Neuronal stem cell (in vitro differentiated cells): ENCODE results near the gene SNX30.

ENCODE experiments used
- DNase-seq: peaks from one replicate; pipeline ENCODE4 v3.0.0-alpha.2; 2013; ENCODE audit warnings: low spot score
- H2AFZ ChIP-seq: one replicate; pipeline ENCODE4 v1.6.1; 2013; ENCODE audit warnings: mild to moderate bottlenecking, low read length, inconsistent platforms
- H2AK5ac ChIP-seq: 2 replicates; pipeline ENCODE4 v1.6.1; 2013; ENCODE audit warnings: low read depth, mild to moderate bottlenecking, inconsistent platforms, low read length, moderate library complexity, mixed read lengths
- H2BK120ac ChIP-seq: 2 replicates; pipeline ENCODE4 v1.6.1; 2013; ENCODE audit warnings: low read depth, mild to moderate bottlenecking, inconsistent platforms, low read length, moderate library complexity, mixed read lengths
- H2BK12ac ChIP-seq: one replicate; pipeline ENCODE4 v1.6.1; 2013; ENCODE audit warnings: low read length, inconsistent platforms
- H2BK15ac ChIP-seq: 2 replicates; pipeline ENCODE4 v1.6.1; 2013; ENCODE audit warnings: mild to moderate bottlenecking, low read length, inconsistent platforms, mixed read lengths
- H2BK5ac ChIP-seq: one replicate; pipeline ENCODE4 v1.6.1; 2013; ENCODE audit warnings: inconsistent platforms, mild to moderate bottlenecking, low read length, moderate library complexity
- H3K14ac ChIP-seq: one replicate; pipeline ENCODE4 v1.6.1; 2013; ENCODE audit warnings: low read length, inconsistent platforms
- H3K18ac ChIP-seq: 2 replicates; pipeline ENCODE4 v1.6.1; 2013; ENCODE audit warnings: low read length, inconsistent platforms
- H3K23ac ChIP-seq: 2 replicates; pipeline ENCODE4 v1.6.1; 2013; ENCODE audit warnings: low read depth, mild to moderate bottlenecking, mixed read lengths, low read length, inconsistent platforms; ENCODE audit not compliant: poor library complexity
- H3K27ac ChIP-seq: replicated peaks from 3 replicates; pipeline ENCODE4 v1.5.1; 2013; ENCODE audit warnings: low read length, inconsistent platforms
- H3K27me3 ChIP-seq, 3 experiments: 2 replicates each; pipeline ENCODE4 v1.6.1; 2013; ENCODE audit warnings: low read length in 3 of 3, mild to moderate bottlenecking in 2 of 3, inconsistent platforms in 1 of 3, low read depth in 1 of 3, mixed read lengths in 1 of 3, moderate library complexity in 1 of 3; ENCODE audit not compliant: control insufficient read depth in 3 of 3, insufficient read depth in 3 of 3
- H3K36me3 ChIP-seq, 2 donors: replicated peaks in 1 of 2; 2 replicates each; pipeline ENCODE4 v1.6.1; 2013; ENCODE audit warnings: low read length in 2 of 2; ENCODE audit not compliant: control insufficient read depth in 2 of 2, insufficient read depth in 2 of 2
- H3K4ac ChIP-seq: 2 replicates; pipeline ENCODE4 v1.6.1; 2013; ENCODE audit warnings: inconsistent platforms, mild to moderate bottlenecking, low read length, moderate library complexity
- H3K4me1 ChIP-seq, 2 donors: 1 replicate in 1 of 2; 2 replicates in 1 of 2; pipeline ENCODE4 v1.6.1; 2013; ENCODE audit warnings: low read length in 2 of 2, low read depth in 1 of 2; ENCODE audit not compliant: control insufficient read depth in 2 of 2, insufficient read depth in 1 of 2
- H3K4me2 ChIP-seq: one replicate; pipeline ENCODE4 v1.6.1; 2013; ENCODE audit warnings: mild to moderate bottlenecking, low read length, inconsistent platforms; ENCODE audit not compliant: insufficient read depth, poor library complexity, severe bottlenecking
- H3K4me3 ChIP-seq, 2 donors: 2 replicates each; pipeline ENCODE4 v1.5.1; 2013; ENCODE audit warnings: low read length in 2 of 2, mild to moderate bottlenecking in 2 of 2, inconsistent platforms in 1 of 2, moderate library complexity in 1 of 2
- H3K79me1 ChIP-seq: one replicate; pipeline ENCODE4 v1.6.1; 2013; ENCODE audit warnings: low read depth, mild to moderate bottlenecking, inconsistent platforms, low read length, moderate library complexity
- H3K9ac ChIP-seq: one replicate; pipeline ENCODE4 v1.6.1; 2013; ENCODE audit warnings: mild to moderate bottlenecking, low read depth, low read length, inconsistent platforms; ENCODE audit not compliant: poor library complexity
- H3K9me3 ChIP-seq, 2 donors: replicated peaks in 1 of 2; 2 replicates each; pipeline versions ENCODE3 to v1.6.1; 2013; ENCODE audit warnings: low read length in 2 of 2, mild to moderate bottlenecking in 2 of 2, inconsistent platforms in 1 of 2, low read depth in 1 of 2, mixed read lengths in 1 of 2, moderate library complexity in 1 of 2; ENCODE audit not compliant: control insufficient read depth in 2 of 2, insufficient read depth in 1 of 2
- H4K8ac ChIP-seq: one replicate; pipeline ENCODE4 v1.6.1; 2013; ENCODE audit warnings: low read depth, mild to moderate bottlenecking, inconsistent platforms, low read length, moderate library complexity
- H4K91ac ChIP-seq: one replicate; pipeline ENCODE4 v1.6.1; 2013; ENCODE audit warnings: low read length, low read depth, mild to moderate bottlenecking, inconsistent platforms; ENCODE audit not compliant: poor library complexity
- WGBS, 2 donors: extraction: QIAGEN DNeasy Blood & Tissue Kit; methylation state at CpG; one replicate each; pipeline ENCODE4 v1.1.7; 2013; ENCODE audit warnings: missing lambda C conversion rate in 2 of 2, mixed read lengths in 1 of 2; ENCODE audit not compliant: insufficient read length in 2 of 2, insufficient replicate concordance in 1 of 2; ENCODE audit errors: extremely low coverage in 2 of 2; 5-methylcytosine and 5-hydroxymethylcytosine counted together

The SNX30 gene

DNA sequence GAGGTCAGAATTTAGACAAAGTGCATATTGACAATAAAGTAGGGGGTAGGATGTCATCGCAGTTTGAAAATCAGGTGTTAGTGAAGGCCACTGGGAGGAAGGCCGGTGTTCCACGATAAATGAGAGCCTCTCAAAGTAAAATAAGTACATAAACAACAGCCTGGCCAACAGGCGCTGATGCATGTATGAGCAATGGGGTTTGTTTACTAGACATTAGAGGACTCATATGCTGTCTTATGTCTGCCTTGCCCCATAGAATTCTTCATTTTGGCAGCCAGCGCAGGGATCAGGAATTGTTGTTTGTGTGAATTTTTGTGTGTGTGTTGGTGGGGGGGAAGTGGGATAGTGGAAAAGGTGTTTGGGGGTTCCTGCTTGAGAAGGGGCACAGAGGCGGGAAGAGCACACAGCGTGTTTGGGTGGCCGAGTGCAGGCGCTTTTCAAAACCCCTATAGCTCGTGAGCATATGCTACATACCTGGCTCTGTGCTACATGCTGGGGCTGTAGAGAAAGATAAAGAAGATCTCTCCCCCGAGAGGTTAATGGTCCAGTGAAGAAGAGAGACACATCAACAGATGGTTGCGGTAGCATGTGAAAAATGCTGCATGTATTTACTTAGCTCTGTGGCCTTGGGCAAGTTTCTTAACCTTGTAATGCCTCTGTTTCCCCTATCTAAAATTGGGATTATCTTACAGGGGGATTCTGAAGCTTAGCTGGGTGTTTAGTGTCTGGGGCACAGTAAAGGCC is 11.5 kb downstream of the SNX30 start:
- H2AFZ ChIP-seq = no peak overlapping the region
- no peak overlapping the region for H3K9ac ChIP-seq
- no peak overlapping the region for H2BK5ac ChIP-seq
- no peaks in the 10 kb centered on the region for H3K36me3 ChIP-seq
- no peak overlapping the region for H4K91ac ChIP-seq
- H2BK120ac ChIP-seq = no peak overlapping the region
- H3K4ac ChIP-seq = no peak overlapping the region
- DNase-seq = no peak
- H3K27me3 ChIP-seq = no peaks in the 10 kb centered on the region
- no peak overlapping the region for H4K8ac ChIP-seq
- peaks cover 0 to 6% of the 10 kb centered on the region in 2 donors for H3K4me1 ChIP-seq
- no peak overlapping the region for H3K18ac ChIP-seq
- H2BK12ac ChIP-seq = no peak overlapping the region
- H3K79me1 ChIP-seq = peaks cover 2% of the 10 kb centered on the region
- H3K4me3 ChIP-seq = no peak overlapping the region
- no peak overlapping the region for H3K4me2 ChIP-seq
- H3K14ac ChIP-seq = no peak overlapping the region
- no peak overlapping the region for H2BK15ac ChIP-seq
- no peak overlapping the region for H3K27ac ChIP-seq
- WGBS, 2 donors = no CpG with 5 or more reads among the region's 12 CpGs
- H2AK5ac ChIP-seq = no peak overlapping the region
- H3K23ac ChIP-seq = no peak overlapping the region
- peaks cover 0 to 9% of the 10 kb centered on the region in 2 donors for H3K9me3 ChIP-seq

- WGBS, 2 donors = no CpG with 5 or more reads among the region's 13 CpGs
- Histone ChIP-seq H3K4ac (no peak overlapping the region), H3K36me3 (peaks cover 0 to 2% of the 10 kb centered on the region in 2 donors)
Observed at GRCh38 chr9:112762726-112763518, 12.4 kb downstream of the SNX30 start.

GRCh38 chr9:112764344-112764743 is 13.8 kb downstream of the SNX30 start:
- no peak overlapping the region for H2AK5ac ChIP-seq
- no peak overlapping the region for H3K27ac ChIP-seq

More at GRCh38 chr9:112762726-112763518, 12.4 kb downstream of the SNX30 start:
- H3K18ac ChIP-seq = no peak overlapping the region
- H2AK5ac ChIP-seq = no peak overlapping the region
- H3K27ac ChIP-seq = no peak overlapping the region
- H3K9ac ChIP-seq = no peak overlapping the region
- H3K79me1 ChIP-seq = peaks cover 2% of the 10 kb centered on the region
- peaks cover 0 to 6% of the 10 kb centered on the region in 2 donors for H3K4me1 ChIP-seq
- no peak overlapping the region for H2AFZ ChIP-seq
- H4K8ac ChIP-seq = no peak overlapping the region
- no peak overlapping the region for H2BK5ac ChIP-seq
- no peak overlapping the region for H2BK15ac ChIP-seq
- no peaks in the 10 kb centered on the region for H3K27me3 ChIP-seq
- no peak for DNase-seq
- no peak overlapping the region for H2BK120ac ChIP-seq
- no peak overlapping the region for H4K91ac ChIP-seq
- H2BK12ac ChIP-seq = no peak overlapping the region
- no peak overlapping the region for H3K23ac ChIP-seq
- H3K14ac ChIP-seq = no peak overlapping the region
- peaks cover 0 to 9% of the 10 kb centered on the region in 2 donors for H3K9me3 ChIP-seq
- H3K4me2 ChIP-seq = no peak overlapping the region
- no peak overlapping the region for H3K4me3 ChIP-seq

DNA sequence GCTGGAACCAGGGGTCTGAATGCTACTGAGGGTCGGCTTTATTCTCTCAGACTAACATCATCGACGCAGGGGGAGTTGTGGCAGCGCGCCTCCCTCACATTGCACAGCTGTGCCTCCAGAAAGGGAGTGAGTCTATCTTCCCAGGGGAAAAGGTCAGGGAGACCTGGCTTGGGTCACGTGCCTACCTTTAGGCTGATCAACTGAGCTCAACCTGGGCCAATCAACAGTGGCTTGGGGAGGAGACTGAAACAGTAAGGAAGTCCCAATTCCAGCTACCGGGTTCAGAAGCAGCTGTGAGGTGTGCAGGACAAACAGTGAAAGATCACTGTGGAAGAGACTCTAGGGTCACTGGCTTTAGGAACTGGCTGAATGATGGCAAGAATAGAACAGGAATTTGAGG is 14.3 kb downstream of the SNX30 start:
- H2BK12ac ChIP-seq = no peak overlapping the region
- H3K4ac ChIP-seq = no peak overlapping the region
- H3K27ac ChIP-seq = peak overlapping the region; percentile 5
- H2BK5ac ChIP-seq = no peak overlapping the region
- H2AK5ac ChIP-seq = no peak overlapping the region
- peaks cover 0 to 5% of the 10 kb centered on the region in 2 donors for H3K36me3 ChIP-seq
- peaks cover 0 to 6% of the 10 kb centered on the region in 2 donors for H3K4me1 ChIP-seq
- WGBS, 2 donors = no CpG with 5 or more reads among the region's 7 CpGs
- H3K23ac ChIP-seq = no peak overlapping the region
- H4K91ac ChIP-seq = no peak overlapping the region
- no peak overlapping the region for H4K8ac ChIP-seq
- no peaks in the 10 kb centered on the region for H3K27me3 ChIP-seq
- no peak overlapping the region for H2BK120ac ChIP-seq
- no peak overlapping the region for H3K4me2 ChIP-seq
- H3K14ac ChIP-seq = no peak overlapping the region
- H3K4me3 ChIP-seq = no peak overlapping the region
- H3K79me1 ChIP-seq = peaks cover 2% of the 10 kb centered on the region
- no peak for DNase-seq
- H3K18ac ChIP-seq = no peak overlapping the region
- no peak overlapping the region for H2AFZ ChIP-seq
- peaks cover 0 to 9% of the 10 kb centered on the region in 2 donors for H3K9me3 ChIP-seq
- no peak overlapping the region for H2BK15ac ChIP-seq
- H3K9ac ChIP-seq = no peak overlapping the region

More at GRCh38 chr9:112764344-112764743, 13.8 kb downstream of the SNX30 start:
- Histone ChIP-seq H2BK15ac (no peak overlapping the region), H3K9me3 (peaks cover 0 to 9% of the 10 kb centered on the region in 2 donors), H3K9ac (no peak overlapping the region), H4K91ac (no peak overlapping the region), H3K4ac (no peak overlapping the region), H2AFZ (no peak overlapping the region), H3K4me1 (peaks cover 0 to 6% of the 10 kb centered on the region in 2 donors), H3K4me2 (no peak overlapping the region), H4K8ac (no peak overlapping the region), H2BK5ac (no peak overlapping the region), H3K79me1 (peaks cover 2% of the 10 kb centered on the region), H3K14ac (no peak overlapping the region), H2BK120ac (no peak overlapping the region), H3K27me3 (no peaks in the 10 kb centered on the region), H3K36me3 (peaks cover 0 to 5% of the 10 kb centered on the region in 2 donors), H3K23ac (no peak overlapping the region), H3K18ac (no peak overlapping the region), H3K4me3 (no peak overlapping the region), H2BK12ac (no peak overlapping the region)
- DNase-seq = no peak
- no CpG with 5 or more reads among the region's 5 CpGs for WGBS, 2 donors
